HG02623 (cell line): Measurements from ENCODE around the gene MAP2K7.

Experiments
- ATAC-seq: cut with Tn5 transposase; IDR thresholded peaks from one replicate; pipeline ENCODE4 v1.9.1; 2021; ENCODE audit warnings: moderate library complexity; ENCODE audit not compliant: unreplicated experiment

MAP2K7 gene

GRCh38 chr19:7918615-7919421 lies 15.1 kb downstream of the MAP2K7 start:
- ATAC-seq = no peak

DNA sequence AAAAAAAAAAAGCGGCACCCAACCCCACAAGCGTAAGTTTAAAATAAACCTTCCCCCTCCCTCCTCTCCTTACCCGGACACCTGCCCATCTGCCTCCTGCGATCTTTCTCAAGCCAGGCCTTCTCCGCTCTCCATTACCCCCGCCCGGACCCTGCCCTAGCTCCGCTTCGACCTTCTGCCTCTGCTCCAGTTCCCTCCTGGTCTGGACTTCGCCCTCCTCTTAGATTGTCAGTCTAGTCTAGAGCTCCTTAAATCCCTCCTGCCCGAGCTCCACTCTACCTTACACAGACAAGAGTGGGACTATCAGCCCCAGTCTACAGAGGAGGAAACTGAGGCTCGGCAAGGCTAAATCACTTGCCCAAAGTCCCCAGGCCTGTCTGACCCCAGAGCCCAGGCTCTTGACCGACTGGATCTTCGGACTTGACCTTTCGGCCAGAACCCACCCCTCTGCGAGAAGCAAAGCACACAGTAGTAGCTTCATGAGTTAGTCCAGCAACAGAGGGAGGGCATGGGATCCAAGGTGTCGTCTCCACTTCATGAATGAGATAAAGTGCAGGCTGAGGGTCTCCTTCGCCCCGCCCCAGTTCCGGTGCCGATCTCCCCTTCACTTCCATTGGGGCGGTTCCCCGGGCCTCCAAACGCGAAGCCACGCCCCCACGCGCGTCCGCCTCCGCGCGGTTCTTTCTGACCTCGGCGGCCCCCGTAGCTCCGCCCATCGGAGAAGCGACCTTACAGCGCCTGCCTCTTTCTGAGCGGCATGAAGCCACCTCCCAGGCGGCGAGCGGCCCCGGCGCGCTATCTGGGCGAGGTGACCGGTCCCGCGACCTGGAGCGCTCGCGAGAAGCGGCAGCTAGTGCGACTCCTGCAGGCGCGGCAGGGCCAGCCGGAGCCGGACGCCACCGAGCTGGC lies 16.2 kb downstream of the MAP2K7 start, which contains the start of gene SNAPC2:
TSS of gene SNAPC2 (plus strand) at position 729 of the 909 bp plus-strand sequence. CDS start at position 758, 29 bp downstream.
- peak; percentile 49 for ATAC-seq

- ATAC-seq = peak; percentile 37
These were observed 17.0 kb downstream of the MAP2K7 start for GRCh38 chr19:7920519-7921301.

DNA sequence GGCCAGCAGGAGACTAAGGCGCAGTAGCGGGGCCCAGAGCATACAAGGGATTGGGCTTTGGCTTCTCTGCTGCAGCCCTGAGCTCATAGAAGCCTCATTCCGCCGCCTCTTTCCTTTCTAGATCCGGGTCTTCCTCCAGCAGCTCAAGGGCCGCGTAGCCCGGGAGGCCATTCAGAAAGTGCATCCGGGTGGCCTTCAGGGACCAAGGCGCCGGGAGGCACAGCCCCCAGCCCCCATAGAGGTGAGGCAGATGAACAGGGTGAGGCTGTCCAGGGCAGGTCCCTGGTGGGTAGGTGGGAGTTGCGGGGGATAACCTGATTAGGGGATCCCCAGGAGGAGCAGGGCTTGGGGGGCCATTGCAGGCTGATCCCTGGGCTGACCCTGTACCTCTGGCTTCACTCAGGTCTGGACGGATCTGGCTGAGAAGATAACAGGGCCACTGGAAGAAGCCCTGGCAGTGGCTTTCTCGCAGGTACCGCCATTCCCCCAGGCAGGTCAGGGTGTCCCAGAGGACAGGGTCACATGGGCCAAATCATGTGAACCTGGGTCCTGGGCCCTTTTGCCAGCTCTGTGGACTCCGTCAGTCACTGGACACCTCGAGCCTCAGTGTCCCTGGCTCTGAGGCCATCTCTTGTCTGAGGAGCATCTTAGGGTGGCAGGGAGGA lies 17.8 kb downstream of the MAP2K7 start:
- ATAC-seq = no peak

- ATAC-seq = no peak
These were observed 18.5 kb downstream of the MAP2K7 start for GRCh38 chr19:7921967-7922835.

DNA sequence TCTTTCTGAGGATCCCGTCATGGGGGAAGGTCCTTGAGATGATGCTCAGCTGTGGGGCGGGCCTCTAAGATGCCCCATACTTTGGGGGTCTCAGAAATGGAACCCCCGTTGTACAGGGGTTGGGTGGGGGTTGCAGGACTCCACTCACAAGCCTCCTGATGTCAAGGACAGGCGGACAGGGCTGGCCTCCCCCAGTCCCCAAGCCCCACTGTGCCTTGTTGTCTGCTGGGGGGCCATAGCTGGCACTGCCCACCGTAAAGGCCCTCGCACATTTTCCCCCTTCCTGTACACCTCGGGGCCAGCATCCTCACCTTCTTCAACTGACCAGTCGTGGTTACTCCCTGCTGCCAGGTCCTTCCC lies 19.1 kb downstream of the MAP2K7 start:
- ATAC-seq = no peak

GRCh38 chr19:7923295-7924191 lies 19.9 kb downstream of the MAP2K7 start:
- ATAC-seq = no peak

DNA sequence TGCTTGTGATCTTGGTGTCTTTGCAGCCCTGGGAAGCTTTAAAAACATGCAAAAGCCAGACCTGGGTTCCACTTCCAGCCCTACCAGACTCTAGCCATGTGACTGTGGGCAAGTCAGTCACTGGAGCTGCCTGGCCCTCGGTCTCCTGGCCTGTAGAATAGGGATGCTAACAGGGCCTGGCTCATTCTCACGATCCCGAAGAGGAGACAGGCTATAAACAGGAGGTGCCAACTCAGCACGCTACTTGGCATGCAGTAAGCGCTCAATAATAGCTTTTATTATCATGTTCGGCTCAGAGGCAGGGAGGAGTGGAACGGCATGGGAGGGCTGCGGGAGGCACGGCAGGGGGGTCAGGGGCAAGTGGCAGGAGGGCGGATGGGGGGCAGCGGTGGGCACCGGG lies 20.6 kb downstream of the MAP2K7 start:
- ATAC-seq = no peak

GRCh38 chr19:7924651-7925170 lies 21.0 kb downstream of the MAP2K7 start:
- ATAC-seq = no peak

DNA sequence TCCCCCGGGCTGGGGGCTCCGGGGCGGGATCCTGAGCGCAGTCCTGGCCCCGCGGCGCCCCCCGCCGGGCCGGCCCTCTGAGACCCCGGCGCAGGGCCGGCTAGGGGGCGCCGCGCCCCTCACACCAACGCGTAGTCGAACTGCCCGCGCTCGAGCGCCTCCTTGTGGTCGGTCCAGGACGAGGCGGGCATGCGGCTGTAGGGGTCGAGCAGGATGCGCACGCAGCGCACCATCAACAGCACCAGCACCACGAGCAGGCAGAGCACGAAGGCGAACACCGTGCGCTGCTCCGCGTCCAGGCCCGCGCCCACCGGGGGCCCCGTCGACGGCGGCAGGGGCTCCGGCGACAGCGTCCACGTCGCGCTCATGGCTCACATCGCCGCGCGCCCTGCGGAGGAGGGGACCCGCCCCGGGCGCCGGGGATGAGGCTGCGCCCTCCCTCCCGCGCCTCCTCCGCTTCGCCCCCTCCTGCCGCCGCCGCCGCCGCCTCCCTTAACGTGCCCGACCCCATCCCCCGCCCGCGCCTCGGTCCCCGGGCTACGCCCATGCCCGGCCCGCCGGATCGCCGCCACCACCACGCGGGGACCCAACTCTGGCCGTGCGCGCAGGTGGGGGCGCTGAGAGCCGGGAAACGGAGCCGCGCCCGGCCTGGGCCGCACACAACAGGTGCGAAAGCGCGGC lies 21.6 kb downstream of the MAP2K7 start:
- ATAC-seq = no peak

- no peak for ATAC-seq
These were observed 22.5 kb downstream of the MAP2K7 start, which contains the start of gene CTXN1 for GRCh38 chr19:7926021-7926726. Gene CTXN1 (minus strand): TSS chr19:7926135. CDS start chr19:7925538, 597 bp downstream.

DNA sequence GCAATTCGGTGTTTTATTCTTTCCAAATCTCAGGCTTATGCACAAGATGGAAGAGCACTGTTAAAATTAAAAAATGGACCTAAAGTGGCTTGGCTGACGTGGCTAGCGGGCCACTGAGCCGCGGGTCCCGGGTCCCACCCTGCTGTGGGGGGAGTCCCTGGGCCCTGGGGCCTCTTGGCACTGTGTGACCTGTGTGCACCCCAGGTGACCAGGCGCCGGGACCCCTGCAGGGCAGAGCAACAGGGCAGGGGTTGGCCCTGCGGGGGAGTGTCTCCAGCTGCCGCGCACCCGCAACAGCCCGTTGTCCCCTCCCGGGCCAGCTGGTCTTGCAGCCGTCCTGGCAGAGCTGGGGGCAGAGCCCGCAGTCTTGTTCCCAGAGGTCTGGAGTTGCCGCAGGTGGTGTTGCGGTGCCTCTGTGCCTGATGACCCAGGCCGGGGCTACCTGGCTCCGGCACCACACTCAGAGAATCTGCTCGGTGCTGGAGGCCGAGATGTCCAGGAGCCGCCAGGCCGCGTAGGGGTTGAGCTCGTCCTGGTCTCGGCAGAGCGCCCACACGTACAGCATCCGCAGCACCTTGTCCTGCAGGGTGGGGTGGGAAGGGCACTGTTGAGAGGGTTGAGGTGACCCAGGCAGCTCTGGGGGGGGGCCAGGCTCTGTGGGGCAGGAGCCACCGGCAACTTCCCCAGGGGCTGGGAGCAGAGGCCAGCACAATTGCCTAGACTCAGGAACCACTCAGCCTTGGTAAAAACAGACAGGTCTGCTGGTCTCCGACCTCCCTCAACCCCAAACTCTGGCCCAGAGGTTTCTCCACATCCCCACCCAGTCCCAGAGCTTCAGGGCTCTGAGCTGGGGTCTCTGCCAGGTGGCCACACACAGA lies 23.3 kb downstream of the MAP2K7 start:
- ATAC-seq = no peak

GRCh38 chr19:7927605-7928333 lies 24.1 kb downstream of the MAP2K7 start:
- no peak for ATAC-seq

DNA sequence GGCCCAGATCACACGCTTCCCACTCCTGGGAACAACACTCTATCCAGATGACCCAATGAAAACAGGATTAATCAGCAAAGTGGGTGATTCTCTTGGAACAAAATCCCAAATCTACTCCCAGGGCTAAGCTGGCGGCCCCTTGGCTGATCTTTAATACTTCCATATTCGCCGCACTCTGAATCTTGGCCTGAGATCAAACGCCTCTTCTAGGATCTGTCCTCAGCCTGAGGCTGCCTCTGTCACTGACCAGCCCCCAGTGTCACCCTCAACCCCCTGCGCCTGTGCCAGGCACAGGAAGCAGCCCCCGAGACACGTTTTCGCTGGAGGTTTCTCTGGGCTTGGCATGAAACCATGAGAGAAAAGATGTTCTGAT lies 24.6 kb downstream of the MAP2K7 start:
- no peak for ATAC-seq
